ENCODE results near the gene KCTD16.

The KCTD16 gene

GRCh38 chr5:144170276-144171024 is at the start of gene KCTD16, which contains the start of gene YIPF5:
Gene KCTD16 (plus strand): TSS chr5:144170873.
Gene YIPF5 (minus strand): TSS chr5:144170659. CDS start chr5:144169955, 704 bp downstream.
- DNase-seq, result peak; percentile 98

GRCh38 chr5:144121577-144121976 is 49.1 kb upstream of the KCTD16 start:
- no peak for DNase-seq

DNA sequence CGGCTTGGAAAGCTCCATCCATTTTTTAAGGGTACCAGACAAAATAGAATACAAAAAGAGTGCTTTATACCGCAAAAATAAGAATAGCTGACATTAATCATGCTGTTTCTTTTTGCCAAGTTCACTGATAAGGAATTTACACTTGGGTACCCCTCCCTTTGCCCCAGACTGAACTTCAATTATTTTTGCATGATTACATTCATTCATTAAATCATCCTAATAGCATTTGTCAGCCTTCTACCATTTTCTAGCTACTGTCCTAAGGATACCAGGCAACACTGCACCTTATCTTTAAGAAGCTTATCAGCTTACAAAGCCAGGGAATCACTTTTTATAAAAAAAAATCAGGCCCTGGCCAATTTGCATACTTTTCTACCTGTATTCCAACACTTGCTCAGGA is 48.6 kb upstream of the KCTD16 start:
- DNase-seq, result no peak

GRCh38 chr5:144122641-144123040 is 48.0 kb upstream of the KCTD16 start:
- no peak for DNase-seq

GRCh38 chr5:144125163-144125726 is 45.4 kb upstream of the KCTD16 start:
- DNase-seq, result no peak

GRCh38 chr5:144126707-144127106 is 44.0 kb upstream of the KCTD16 start:
- DNase-seq, result no peak

- DNase-seq, result no peak
Observed at GRCh38 chr5:144128844-144129243, 41.8 kb upstream of the KCTD16 start.

DNA sequence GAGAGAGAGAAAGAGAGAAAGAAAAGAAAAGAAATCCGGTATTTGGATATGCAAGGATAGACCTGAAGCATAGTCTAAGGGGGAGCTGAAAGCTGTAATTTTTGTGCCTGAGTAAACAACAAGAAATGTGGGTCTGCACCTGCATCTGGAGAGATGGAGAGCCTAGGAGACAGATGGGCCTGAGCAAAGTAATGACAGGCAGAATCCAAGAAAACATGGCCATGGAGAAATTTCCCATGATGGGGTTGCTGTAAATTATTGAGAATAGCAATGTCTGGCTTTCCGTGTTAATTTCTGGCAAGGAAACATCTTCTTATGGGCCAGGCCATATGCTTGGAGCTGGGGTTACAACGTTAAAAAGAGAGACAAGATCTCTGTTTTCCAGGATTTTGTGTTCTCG is 40.4 kb upstream of the KCTD16 start:
- DNase-seq, result no peak

DNA sequence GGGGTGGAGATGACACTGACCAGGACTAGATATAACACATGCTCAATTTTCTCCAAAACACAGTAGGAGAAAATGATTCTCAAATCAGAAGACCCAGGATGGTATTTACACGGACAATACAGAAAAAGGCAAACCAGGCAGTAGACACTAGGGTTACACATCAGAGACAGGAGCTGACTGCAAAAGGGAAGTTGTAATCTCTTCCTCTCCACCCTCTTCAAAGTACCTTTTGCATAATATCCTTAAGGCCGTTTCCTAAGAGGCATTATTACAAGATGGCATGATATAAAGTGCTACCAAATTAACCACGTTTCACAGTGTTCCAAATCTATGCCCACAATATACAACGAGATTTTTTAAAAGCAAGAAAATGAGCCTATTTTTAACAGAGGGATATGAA is 39.4 kb upstream of the KCTD16 start:
- DNase-seq, result no peak

GRCh38 chr5:144133050-144133633 is 37.5 kb upstream of the KCTD16 start:
- no peak for DNase-seq

GRCh38 chr5:144134194-144134826 is 36.4 kb upstream of the KCTD16 start:
- DNase-seq, result no peak

DNA sequence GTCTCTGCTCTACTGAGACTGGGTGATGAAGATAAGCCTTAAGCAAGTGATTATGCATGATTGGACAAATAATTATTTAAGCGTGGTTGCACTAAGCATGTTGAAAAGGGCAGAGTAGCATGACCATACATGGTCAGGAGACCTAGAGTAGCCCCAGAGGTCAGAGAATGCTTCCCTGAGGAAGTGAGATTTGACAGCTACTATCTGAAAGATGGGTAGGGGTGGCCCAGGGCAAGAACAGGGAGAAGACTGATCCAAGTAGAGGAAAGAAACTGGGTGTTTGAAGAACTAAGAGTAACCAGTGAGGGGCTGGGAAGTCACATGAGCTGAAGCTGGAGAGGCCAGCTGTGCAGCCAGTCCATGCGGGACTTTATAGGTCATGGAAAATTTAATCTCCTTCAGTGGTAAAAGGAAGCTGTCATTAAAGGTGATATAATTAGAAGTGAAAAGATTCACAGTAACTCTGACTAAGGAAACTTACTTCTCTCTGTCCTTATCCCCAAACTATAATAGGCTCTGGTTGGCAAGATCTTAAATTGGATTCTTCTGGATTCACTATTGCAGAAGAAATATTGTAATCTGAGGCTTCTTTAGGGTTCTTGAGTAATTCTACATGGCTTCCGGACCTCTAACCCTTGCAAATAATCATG is 35.4 kb upstream of the KCTD16 start:
- no peak for DNase-seq

DNA sequence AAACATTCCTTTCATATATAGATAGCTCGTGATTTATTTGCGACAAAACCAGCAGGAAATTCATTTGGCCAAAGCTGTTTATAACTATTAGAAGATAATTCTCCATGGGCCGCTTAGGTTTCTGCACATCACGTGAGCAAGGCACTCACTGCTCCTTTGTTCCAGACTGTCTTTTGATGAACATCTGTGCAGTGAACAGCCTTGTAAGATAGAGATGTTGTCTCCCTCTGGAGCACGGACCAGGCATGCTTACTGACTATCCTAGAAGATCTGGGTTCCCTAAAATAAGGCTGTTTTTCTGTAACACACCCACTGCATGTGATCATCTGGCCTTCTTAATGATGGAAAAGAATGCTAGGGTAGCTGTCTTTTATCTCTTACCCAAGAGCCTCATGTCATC is 31.1 kb upstream of the KCTD16 start:
- no peak for DNase-seq

DNA sequence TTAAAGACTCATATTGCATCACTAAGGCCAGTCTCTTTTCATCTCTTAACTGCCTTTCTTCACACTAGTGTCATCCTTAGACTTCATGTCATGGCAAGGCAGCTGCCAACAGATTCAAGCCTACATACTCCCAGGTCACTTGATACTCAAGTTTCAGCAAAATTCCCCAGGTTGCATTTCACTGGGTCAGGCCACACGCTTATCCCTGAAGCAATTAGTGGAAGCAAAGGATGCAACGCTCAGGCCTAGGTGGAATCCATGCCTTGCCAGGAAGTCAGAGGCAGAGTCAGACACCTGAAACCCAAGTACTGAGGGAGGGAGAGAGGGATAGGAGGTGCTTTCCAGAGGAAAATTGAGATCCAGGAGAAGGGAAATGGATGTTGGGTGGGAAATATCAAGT is 29.1 kb upstream of the KCTD16 start:
- no peak for DNase-seq

GRCh38 chr5:144142139-144142823 is 28.4 kb upstream of the KCTD16 start:
- DNase-seq, result peak; percentile 30

- DNase-seq, result no peak
Observed at GRCh38 chr5:144142824-144143162, 27.9 kb upstream of the KCTD16 start.

- no peak for DNase-seq
Observed at GRCh38 chr5:144143625-144144024, 27.0 kb upstream of the KCTD16 start.

DNA sequence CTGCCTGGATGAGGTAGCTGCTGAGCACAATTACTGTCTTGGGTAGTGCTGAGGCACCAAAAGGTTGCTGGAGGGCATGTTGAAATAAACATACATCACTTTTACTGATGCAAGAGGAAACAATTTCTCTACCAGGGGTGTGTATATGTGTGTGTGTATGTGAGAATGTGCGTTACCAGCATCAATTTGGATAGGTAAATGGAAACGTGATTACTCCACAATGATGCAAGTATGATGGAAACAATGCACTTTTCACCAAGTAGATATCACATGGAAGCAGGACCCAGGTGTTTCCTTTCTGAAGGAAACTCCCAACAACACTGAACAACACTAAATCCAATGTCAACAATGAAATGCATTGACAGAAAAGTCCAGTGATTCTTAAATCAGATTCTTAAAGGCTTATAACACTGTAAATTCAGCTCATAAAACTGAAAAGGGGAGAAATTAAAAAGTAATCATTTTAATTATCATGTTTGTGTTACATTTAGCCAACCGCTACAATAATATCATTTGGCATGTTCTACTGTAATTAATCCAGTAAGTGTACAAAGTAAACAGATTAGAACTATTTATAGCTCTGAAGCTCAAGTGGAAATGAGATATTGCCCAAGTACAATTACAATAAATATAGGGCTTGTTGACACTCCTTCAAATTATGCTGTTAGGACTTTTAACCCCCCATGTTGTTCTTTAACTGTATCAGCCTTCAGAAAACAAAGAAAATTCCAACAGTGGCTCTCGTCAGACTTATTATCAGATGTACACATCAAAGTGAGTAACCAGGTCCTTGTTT is 25.5 kb upstream of the KCTD16 start:
- DNase-seq, result no peak

DNA sequence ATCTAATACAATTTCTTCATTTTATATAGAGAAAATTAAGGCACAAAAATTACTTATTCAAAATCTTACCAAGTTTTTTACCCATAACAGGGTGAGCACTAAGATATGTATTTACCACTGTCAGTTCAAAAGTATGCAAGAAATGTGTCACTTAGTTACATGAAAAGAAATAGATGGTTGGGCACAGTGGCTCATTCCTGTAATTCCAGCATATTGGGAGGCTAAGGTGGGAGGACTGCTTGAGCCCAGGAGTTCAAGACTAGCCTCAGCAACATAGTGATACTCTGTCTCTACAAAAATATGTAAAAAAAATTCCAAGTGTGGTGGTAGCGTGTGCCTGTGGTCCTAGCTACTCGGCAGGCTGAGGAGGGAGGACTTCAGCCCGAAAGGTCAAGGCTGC is 19.6 kb upstream of the KCTD16 start:
- DNase-seq, result no peak

GRCh38 chr5:144156767-144157171 is 13.9 kb upstream of the KCTD16 start:
- no peak for DNase-seq

GRCh38 chr5:144162686-144163085 is 8.0 kb upstream of the KCTD16 start:
- no peak for DNase-seq

GRCh38 chr5:144166696-144167095 is 4.0 kb upstream of the KCTD16 start:
- DNase-seq, result no peak
